ENCODE results near the gene PPP3CA.

PPP3CA gene

DNA sequence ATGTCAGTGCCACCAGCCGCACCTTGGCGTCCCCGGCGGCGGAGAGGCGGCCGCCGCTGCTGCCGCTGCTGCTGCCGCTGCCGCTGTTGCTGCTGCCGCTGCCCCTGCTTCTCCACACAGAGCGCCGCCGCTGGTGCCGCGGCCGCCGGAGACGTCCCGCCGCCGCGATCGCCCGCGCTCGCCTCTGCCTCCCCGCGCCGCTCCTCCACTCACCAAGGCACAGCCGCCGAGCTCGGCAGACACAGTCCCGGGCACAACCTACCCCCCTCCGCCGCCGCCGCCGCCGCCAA is at the start of gene PPP3CA:
Gene PPP3CA, minus strand, starts transcription at position 260 of the 290 bp plus-strand sequence.
- DNase-seq (ENCODE audit: low read depth in 2 of 2), result no peak

DNA sequence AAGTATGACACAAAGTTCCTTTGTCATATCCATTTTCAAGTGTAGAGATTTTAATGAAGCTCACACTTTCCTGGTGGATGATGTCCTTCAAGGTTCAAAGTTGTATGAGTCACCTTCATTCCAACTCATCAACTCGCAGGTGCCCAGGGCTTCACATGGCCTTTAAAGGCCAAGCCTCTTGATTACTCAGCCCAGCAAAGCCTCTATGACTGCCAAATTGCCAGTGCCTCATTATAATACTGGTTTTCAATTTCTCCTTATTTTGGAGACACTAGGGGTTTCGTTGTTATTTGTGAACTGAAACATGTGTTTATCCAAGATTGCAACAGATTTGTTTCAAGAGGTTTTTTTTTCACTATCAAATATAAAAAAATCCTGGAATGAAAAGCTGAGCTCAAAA is 45.9 kb upstream of the PPP3CA start:
- DNase-seq (ENCODE audit: low read depth in 2 of 2), result no peak

DNA sequence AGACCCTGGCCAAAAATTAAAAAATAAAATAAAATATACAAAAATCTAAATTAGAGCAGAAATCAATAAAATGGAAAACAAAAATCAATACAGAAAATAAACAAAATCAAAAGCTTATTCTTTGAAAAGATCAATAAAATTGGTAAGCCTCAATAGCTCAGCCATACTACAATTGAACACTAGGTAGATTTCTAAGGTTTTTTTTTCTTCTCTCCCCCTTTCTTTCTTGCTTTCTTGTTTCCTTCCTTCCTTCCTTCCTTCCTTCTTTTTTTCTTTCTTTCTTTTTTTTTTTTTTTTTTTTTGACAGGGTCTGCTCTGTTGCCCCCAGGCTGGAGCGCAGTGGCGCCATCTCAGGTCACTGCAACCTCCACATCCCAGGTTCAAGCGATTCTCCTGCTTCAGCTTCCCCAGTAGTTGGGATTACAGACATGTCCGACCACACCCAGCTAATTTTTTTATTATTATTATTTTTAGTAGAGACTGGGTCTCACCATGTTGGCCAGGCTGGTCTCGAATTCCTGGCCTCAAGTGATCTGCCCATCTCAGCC is 23.4 kb upstream of the PPP3CA start:
- no peak for DNase-seq (ENCODE audit: low read depth in 2 of 2)

- no peak for DNase-seq (ENCODE audit: low read depth in 2 of 2)
Observed at GRCh38 chr4:101367201-101367600, 19.9 kb upstream of the PPP3CA start.

- DNase-seq (ENCODE audit: low read depth in 2 of 2), result no peak
Observed at GRCh38 chr4:101366331-101366730, 19.0 kb upstream of the PPP3CA start.

GRCh38 chr4:101357751-101358150 is 10.4 kb upstream of the PPP3CA start:
- no peak for DNase-seq (ENCODE audit: low read depth in 2 of 2)

DNA sequence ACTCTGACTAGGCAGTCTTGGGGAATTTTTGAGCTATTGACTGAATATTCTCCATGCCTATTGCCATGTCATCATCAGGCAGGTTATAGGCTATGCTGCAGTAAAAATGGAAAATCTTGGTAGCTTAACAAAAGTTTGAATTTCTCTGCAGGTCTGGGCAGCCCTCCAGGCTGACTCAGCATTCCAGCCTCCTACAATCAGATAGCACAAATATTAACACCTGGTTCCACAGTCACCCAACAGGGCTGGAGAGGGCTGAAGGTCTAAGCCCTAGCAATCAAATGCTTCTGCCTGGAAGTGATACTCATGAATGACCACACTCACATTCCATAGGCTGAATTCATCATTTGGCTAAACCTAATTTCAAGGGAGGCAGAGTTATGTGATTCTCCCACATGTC is 9.6 kb upstream of the PPP3CA start:
- no peak for DNase-seq (ENCODE audit: low read depth in 2 of 2)

- no peak for DNase-seq (ENCODE audit: low read depth in 2 of 2)
Observed at GRCh38 chr4:101355767-101356702, 8.7 kb upstream of the PPP3CA start.

GRCh38 chr4:101355246-101355645 is 7.9 kb upstream of the PPP3CA start:
- DNase-seq (ENCODE audit: low read depth in 2 of 2), result no peak

DNA sequence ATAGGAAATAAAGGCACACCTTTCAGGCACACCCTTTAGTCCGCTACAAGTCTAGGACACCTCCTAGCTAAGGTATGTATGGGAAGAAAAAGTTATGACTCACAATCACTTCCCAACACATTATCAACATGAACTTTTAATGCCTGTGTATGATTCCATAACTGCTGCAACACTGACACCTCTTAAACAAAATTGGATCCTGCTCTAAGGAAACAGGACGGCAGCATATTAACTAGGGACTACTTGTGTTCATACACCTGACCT is 2.4 kb upstream of the PPP3CA start:
- no peak for DNase-seq (ENCODE audit: low read depth in 2 of 2)

DNA sequence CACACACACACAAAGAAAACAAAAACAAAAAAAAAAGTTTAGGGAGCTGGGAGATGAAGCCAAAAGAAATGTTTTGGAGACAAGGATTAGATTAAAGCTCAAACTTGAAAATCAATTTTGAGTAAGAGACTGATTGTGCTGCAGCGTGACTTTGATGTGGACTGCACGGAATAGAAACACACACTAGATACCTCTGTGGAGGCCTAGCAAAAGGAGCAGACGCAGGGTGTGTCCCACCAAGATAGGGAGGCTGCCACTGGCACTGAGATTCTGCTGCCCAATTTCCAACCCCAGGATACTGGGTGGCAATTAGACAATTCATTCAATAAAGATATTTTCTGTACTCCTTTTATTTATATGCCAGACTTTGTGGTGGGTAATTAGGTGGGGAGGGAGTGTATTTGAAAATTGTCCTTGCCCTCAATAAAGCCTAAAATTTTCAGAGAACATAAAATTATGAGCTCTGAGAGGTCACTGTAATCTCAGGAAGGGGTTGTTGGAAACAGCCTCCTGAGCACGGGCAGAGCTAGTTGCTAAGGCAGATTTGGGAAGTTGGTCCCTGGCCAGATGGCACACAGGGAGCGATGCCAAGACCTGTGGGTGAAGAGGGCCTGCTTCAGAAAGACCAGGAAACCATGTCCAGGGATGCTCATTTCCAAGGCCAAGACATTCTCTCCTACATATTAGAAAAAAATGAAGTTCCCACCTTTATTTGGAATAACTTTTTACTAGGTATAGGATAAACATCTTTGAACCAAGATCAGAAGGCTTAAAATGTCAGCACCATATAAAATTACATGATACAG is 1.9 kb upstream of the PPP3CA start:
- no peak for DNase-seq (ENCODE audit: low read depth in 2 of 2)

- no peak for DNase-seq (ENCODE audit: low read depth in 2 of 2)
Observed at GRCh38 chr4:101348367-101348827, 1.1 kb upstream of the PPP3CA start.

DNA sequence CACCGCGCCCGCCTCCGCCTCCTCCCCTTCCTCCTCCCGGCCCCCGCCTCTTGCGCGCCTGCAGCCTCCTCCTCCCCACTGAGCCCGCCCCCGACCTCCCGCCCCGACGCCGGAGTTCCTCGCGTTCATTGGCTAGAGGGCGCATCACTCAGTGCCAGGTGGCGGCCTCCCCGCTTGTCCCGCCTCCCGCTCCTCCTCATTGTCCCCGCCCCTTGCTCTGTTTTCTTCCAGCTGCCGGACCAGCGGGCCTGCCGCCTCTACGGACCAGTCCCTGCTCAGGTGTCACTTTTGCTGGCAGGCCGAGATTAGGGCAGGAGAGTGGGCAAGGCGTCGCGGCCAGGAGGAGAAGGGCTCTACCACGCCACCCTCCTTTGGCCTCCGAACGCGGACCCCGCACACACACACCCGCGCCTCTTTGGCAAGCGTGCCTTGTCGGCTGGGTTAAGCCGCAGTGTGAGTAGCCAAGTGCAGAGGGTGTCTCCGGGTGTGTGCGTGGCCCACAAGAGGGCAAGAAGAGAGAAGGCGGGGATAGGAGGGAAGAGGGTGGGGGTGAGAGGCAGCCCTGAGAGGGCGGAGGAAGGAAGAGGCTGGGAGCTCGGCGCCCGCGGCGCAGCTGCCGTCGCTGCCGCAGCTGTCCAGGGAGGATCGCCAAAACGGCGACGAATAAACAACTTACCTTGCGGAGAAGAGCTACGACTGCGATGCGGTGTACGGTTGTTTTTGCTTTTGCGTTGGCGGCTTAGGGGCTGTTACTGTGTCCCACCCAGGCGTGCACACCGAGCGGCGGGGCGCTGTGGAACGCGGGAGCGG is 436 bp upstream of the PPP3CA start:
- peak; percentile 95 to 98 for DNase-seq (ENCODE audit: low read depth in 2 of 2)

DNA sequence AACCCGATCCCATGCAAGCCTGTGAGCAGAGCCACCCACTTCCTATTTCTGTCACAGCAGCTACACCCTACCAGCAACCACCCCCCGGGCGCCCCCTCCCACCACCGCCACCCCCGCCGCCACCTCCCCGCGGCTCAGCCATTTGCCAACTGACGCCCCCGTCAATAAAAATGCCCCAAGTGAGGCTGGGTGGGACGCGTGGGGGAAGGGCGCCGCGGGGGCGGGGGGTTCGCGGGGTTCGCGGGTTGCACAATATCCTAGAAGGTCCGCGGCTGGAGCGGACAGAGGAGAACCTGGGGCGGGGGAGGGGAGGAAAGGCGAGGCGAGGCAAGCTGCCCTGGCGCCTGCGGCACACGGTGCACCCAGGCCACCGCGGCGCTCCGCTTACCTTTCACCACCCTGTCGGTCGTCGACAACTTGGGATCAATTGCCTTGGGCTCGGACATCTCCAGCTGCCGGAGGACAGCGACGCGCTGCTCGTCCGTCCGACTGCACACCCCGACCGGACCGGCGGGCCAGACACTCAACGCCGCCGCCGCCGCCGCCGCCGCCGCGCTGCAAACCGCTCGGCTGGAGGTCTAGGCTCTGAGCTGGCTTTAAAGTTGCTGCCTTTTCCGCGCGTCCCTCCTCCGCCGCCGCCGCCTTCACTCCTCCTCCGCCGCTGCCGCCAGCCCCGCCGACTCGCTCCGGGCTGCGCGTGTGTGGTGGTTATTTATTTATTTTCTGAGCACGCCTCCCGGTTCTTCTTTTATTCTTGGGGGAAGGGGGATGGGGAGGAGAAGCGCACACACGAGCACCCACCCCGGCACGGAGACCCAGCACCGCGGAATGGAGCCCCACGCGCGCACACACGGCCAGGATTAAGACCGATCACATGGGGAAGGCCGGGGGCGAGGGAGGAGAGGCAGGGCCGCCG is 717 bp downstream of the PPP3CA start:
- peak; percentile 32 to 41 for DNase-seq (ENCODE audit: low read depth in 2 of 2)

DNA sequence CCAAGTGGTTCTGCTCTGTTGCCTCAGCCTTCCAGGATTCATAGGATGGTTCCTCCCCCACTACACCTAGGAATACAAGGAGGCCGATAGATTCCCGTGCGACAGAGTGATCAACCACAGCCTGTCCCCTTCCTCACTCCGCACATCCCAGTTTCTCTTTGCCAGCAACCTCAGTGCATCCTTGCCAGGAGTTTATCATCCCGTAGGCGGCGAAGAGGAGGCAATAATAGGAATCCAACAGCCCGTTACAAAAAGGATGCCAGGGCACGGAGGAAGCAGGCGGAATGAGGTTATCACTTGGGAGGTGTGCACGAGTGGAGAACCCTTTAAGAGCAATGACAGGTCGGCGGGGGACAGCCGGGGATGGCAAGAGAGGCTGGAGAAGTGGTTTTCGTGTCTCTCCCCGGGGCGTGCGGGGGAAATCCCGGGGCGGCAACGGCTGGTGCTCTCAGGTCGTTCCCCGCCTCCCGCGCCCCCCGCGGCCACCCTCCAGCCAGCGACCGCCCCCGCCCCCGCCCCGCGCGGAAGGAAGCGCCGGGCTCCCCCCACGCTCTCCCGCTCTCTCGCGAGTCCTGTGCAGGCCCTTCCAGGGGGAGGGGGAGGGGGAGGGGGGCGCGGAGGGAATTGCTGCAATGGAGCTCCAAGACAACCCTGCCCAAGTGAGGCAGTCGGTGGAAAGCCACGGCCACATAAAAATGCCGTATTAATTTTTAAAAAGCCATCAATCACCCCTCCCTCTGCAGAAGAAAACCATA is 1.6 kb downstream of the PPP3CA start:
- DNase-seq (ENCODE audit: low read depth in 2 of 2), result peak; percentile 38 to 55

GRCh38 chr4:101345271-101345595 is 2.1 kb downstream of the PPP3CA start:
- DNase-seq (ENCODE audit: low read depth in 2 of 2), result no peak

- no peak for DNase-seq (ENCODE audit: low read depth in 2 of 2)
Observed at GRCh38 chr4:101339332-101339731, 8.0 kb downstream of the PPP3CA start.

DNA sequence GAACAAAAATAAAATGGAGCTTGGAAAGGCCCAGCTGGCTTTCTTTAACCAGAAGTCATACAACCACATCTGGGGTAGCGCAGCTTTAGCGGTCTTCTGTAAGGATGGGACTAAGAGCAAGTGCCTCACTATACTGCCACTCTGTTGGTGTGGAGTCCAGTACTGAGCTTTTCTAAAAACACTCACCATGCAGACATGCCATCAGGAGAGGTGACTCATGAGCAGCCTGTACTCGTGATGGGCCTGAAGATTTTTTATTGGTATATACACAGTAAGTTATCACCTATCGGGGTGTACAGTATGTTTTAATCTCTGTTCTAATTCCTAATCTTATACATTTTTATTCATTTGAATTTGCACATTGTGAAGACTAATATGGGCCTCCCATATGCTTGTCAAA is 9.6 kb downstream of the PPP3CA start:
- DNase-seq (ENCODE audit: low read depth in 2 of 2), result no peak

DNA sequence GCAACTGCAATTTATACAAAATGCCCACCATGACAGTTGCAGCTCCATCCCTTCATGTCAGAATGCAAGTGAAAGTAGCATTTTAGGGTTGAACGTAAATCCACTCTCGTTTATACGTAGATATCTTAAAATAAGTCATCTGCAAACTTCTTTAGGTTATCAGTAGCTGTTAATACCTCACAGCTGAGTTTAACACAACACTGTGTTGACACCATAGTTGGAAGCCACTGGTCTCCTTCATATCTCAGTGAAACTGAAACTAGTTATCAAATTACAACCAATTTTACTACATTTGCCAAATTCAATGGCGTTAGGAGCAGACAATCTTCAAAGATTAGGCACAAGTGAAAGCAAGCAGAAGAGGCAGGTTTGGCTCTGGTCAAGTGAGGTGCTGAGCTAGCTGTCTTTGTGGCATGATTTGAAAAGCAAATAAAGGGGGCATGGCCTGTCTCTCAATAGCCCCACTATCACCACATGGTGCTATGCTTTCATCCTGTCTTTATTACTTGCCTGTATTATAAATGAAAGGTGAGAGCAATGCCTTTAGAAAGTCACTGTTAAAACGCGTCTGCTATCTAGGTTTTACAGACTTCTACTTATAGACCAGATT is 12.3 kb downstream of the PPP3CA start:
- no peak for DNase-seq (ENCODE audit: low read depth in 2 of 2)

- DNase-seq (ENCODE audit: low read depth in 2 of 2), result no peak
Observed at GRCh38 chr4:101332424-101332823, 14.9 kb downstream of the PPP3CA start.
